Measurements from ENCODE around the gene EHMT1.

The EHMT1 gene

GRCh38 chr9:137813167-137813566, 194.4 kb downstream of the EHMT1 start:
- no peak for DNase-seq

GRCh38 chr9:137813651-137814415, 195.0 kb downstream of the EHMT1 start:
- no peak for DNase-seq

GRCh38 chr9:137814436-137814835, 195.6 kb downstream of the EHMT1 start:
- no peak for DNase-seq

GRCh38 chr9:137814841-137815240, 196.0 kb downstream of the EHMT1 start:
- no peak for DNase-seq

GRCh38 chr9:137815256-137816255, 196.8 kb downstream of the EHMT1 start:
- DNase-seq, result no peak

- peak; percentile 41 for DNase-seq
These were observed 197.9 kb downstream of the EHMT1 start for GRCh38 chr9:137816531-137817235.

- peak; percentile 43 for DNase-seq
These were observed 198.7 kb downstream of the EHMT1 start for GRCh38 chr9:137817236-137818200.

- peak; percentile 54 for DNase-seq
These were observed 199.5 kb downstream of the EHMT1 start for GRCh38 chr9:137818286-137818685.

- peak; percentile 50 for DNase-seq
These were observed 201.5 kb downstream of the EHMT1 start for GRCh38 chr9:137820161-137820855.

GRCh38 chr9:137823986-137824771, 205.4 kb downstream of the EHMT1 start:
- DNase-seq, result peak; percentile 31

GRCh38 chr9:137825324-137825989, 206.7 kb downstream of the EHMT1 start:
- peak; percentile 13 for DNase-seq

- peak; percentile 55 for DNase-seq
These were observed 209.2 kb downstream of the EHMT1 start for GRCh38 chr9:137827908-137828526.

- no peak for DNase-seq
These were observed 209.9 kb downstream of the EHMT1 start for GRCh38 chr9:137828527-137829259.

GRCh38 chr9:137829260-137829996, 210.6 kb downstream of the EHMT1 start:
- DNase-seq, result no peak

- DNase-seq, result no peak
These were observed 213.4 kb downstream of the EHMT1 start for GRCh38 chr9:137832191-137832700.

- no peak for DNase-seq
These were observed 214.2 kb downstream of the EHMT1 start for GRCh38 chr9:137832830-137833590.
